Neutrophil (primary cell): ENCODE data around the gene PDE11A.

Source experiments
- H3K27ac ChIP-seq: fragments of 200-600 bp; sonication (generic); 2 replicates; pipeline ENCODE4 v1.5.1; 2016; ENCODE audit warnings: mild to moderate bottlenecking, moderate library complexity
- H3K27me3 ChIP-seq: fragments of 200-600 bp; sonication (generic); 2 replicates; pipeline ENCODE4 v1.6.0; 2016; ENCODE audit warnings: mild to moderate bottlenecking
- H3K36me3 ChIP-seq: fragments of 200-600 bp; sonication (generic); 2 replicates; pipeline ENCODE4 v1.5.1; 2017
- H3K4me1 ChIP-seq, 2 experiments: fragments of 200-600 bp in 1 of 2; sonication (generic) in 1 of 2; 1 replicate in 1 of 2; 2 replicates in 1 of 2; pipeline versions ENCODE4 v1.5.1 to v1.6.1; 2013 to 2016; ENCODE audit warnings: low read depth in 1 of 2, low read length in 1 of 2, mild to moderate bottlenecking in 1 of 2, moderate library complexity in 1 of 2; ENCODE audit not compliant: control insufficient read depth in 1 of 2, insufficient read depth in 1 of 2
- H3K4me3 ChIP-seq, 2 experiments: fragments of 200-600 bp in 1 of 2; sonication (generic) in 1 of 2; 1 replicate in 1 of 2; 2 replicates in 1 of 2; pipeline ENCODE4 v1.5.1; 2013 to 2016; ENCODE audit warnings: low read depth in 1 of 2, low read length in 1 of 2, mild to moderate bottlenecking in 1 of 2, moderate library complexity in 1 of 2
- H3K9me3 ChIP-seq: fragments of 200-600 bp; sonication (generic); 2 replicates; pipeline ENCODE4 v1.5.1; 2016
- CTCF ChIP-seq: fragments of 200-600 bp; sonication (generic); IDR thresholded peaks from 2 replicates; pipeline ENCODE4 v1.5.1; 2016; ENCODE audit warnings: antibody characterized with exemption

PDE11A gene

DNA sequence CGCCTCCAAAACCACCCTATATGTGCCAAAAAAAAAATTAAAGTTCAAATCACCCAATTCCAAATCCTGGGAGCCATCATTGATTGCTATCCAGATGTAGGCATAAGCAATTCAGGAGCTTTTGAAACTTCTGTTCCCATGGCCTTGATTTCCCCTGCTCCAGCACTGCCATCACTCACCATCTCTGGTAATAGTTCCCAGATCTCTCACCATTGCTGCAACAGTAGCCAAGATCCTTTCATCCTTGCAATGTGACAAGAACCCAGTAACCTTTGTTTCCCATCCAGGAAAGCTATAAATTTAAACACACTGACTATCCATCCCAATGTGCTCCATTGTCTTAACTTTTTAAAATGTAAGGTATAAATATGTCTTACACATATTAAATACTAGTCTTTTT lies 155.4 kb downstream of the PDE11A start:
- Histone ChIP-seq H3K27ac (no peak overlapping the region), H3K9me3 (no peaks in the 10 kb centered on the region), H3K27me3 (no peaks in the 10 kb centered on the region), H3K36me3 (no peaks in the 10 kb centered on the region), H3K4me3 (no peak overlapping the region), H3K4me1 (no peaks in the 10 kb centered on the region)
- TF ChIP-seq CTCF, result no peak

- no peak for TF ChIP-seq CTCF
- no peaks in the 10 kb centered on the region for H3K27me3 ChIP-seq
Observed at GRCh38 chr2:177916342-177916741, 156.2 kb downstream of the PDE11A start.

GRCh38 chr2:177914247-177914646 lies 158.3 kb downstream of the PDE11A start:
- no peaks in the 10 kb centered on the region for H3K27me3 ChIP-seq
- H3K4me3 ChIP-seq, result no peak overlapping the region
- no peak for TF ChIP-seq CTCF
- no peak overlapping the region for H3K27ac ChIP-seq
- no peaks in the 10 kb centered on the region for H3K4me1 ChIP-seq
- H3K36me3 ChIP-seq, result no peaks in the 10 kb centered on the region
- H3K9me3 ChIP-seq, result no peaks in the 10 kb centered on the region

More at GRCh38 chr2:177916342-177916741, 156.2 kb downstream of the PDE11A start:
- H3K36me3 ChIP-seq, result no peaks in the 10 kb centered on the region
- no peak overlapping the region for H3K27ac ChIP-seq
- no peaks in the 10 kb centered on the region for H3K4me1 ChIP-seq
- H3K9me3 ChIP-seq, result no peaks in the 10 kb centered on the region
- H3K4me3 ChIP-seq, result no peak overlapping the region

- Histone ChIP-seq H3K27me3 (no peaks in the 10 kb centered on the region), H3K27ac (no peak overlapping the region), H3K4me1 (no peaks in the 10 kb centered on the region), H3K9me3 (no peaks in the 10 kb centered on the region), H3K4me3 (no peak overlapping the region), H3K36me3 (no peaks in the 10 kb centered on the region)
- no peak for TF ChIP-seq CTCF
Observed at GRCh38 chr2:177909962-177910361, 162.6 kb downstream of the PDE11A start.

GRCh38 chr2:177908824-177909223 lies 163.8 kb downstream of the PDE11A start:
- H3K4me3 ChIP-seq, result no peak overlapping the region
- TF ChIP-seq CTCF, result no peak
- H3K27ac ChIP-seq, result no peak overlapping the region
- no peaks in the 10 kb centered on the region for H3K36me3 ChIP-seq
- H3K9me3 ChIP-seq, result no peaks in the 10 kb centered on the region
- H3K27me3 ChIP-seq, result no peaks in the 10 kb centered on the region
- no peaks in the 10 kb centered on the region for H3K4me1 ChIP-seq

GRCh38 chr2:177908182-177908581 lies 164.4 kb downstream of the PDE11A start:
- no peak for TF ChIP-seq CTCF
- Histone ChIP-seq H3K4me3 (no peak overlapping the region), H3K36me3 (no peaks in the 10 kb centered on the region), H3K27ac (no peak overlapping the region), H3K4me1 (no peaks in the 10 kb centered on the region), H3K27me3 (no peaks in the 10 kb centered on the region), H3K9me3 (no peaks in the 10 kb centered on the region)
